Testis (tissue), 3 donors: ENCODE results near the gene DNAJC30. TPM values are rescaled to one million over a fixed set of nuclear protein-coding genes. Genes with fewer than 3 reads are reported as not detected.
"Not testable (repeated sequence)": the region's sequence is repeated elsewhere in the genome, so short reads cannot be mapped to it uniquely, and the experiment has no call there.

Source experiments
- DNase-seq: peaks from one replicate; pipeline ENCODE4 v3.0.0-alpha.2; 2019
- H3K27ac ChIP-seq, 2 donors: fragments of 200-600 bp; sonication (generic); one replicate each; pipeline ENCODE4 v1.5.1; 2019
- H3K27me3 ChIP-seq: fragments of 200-600 bp; sonication (generic); one replicate; pipeline ENCODE4 v1.5.1; 2019
- H3K36me3 ChIP-seq: fragments of 200-600 bp; sonication (generic); one replicate; pipeline ENCODE4 v1.5.1; 2017; ENCODE audit warnings: low read depth; ENCODE audit errors: missing control alignments
- H3K4me1 ChIP-seq: fragments of 200-600 bp; sonication (generic); one replicate; pipeline ENCODE4 v1.5.1; 2019
- H3K4me3 ChIP-seq, 2 donors: fragments of 200-600 bp; sonication (generic); one replicate each; pipeline ENCODE4 v1.5.1; 2017 to 2019
- H3K9me3 ChIP-seq: fragments of 200-600 bp; sonication (generic); one replicate; pipeline ENCODE4 v1.5.1; 2017
- CTCF ChIP-seq, 3 experiments: fragments of 450-650 bp in 2 of 3; fragments of 200-600 bp in 1 of 3; sonication (generic) in 1 of 3; IDR thresholded peaks; one replicate each; pipeline ENCODE4 v1.5.1; 2016 to 2019; ENCODE audit warnings: antibody characterized with exemption in 3 of 3, mild to moderate bottlenecking in 2 of 3, moderate library complexity in 1 of 3
- POLR2A ChIP-seq: fragments of 450-650 bp; IDR thresholded peaks from one replicate; pipeline ENCODE4 v1.6.1; 2017; ENCODE audit warnings: antibody characterized with exemption, mild to moderate bottlenecking, moderate library complexity
- WGBS, 2 donors: methylation state at CpG; one replicate each; pipeline ENCODE4 v1.1.5; 2018; 5-methylcytosine and 5-hydroxymethylcytosine counted together
- intact Hi-C: fragments of 100-400 bp; cut with DNase I; formaldehyde crosslinking; loops from one replicate; pipeline ENCODE4 v1.15.1; 2023; ENCODE audit warnings: low total_unique reads
- polyA plus RNA-seq: library from polyadenylated mRNA; stranded (reverse); fragments of 350-450 nt; fragmentation: Illumina TruSeq; extraction: RNeasy Lipid Tissue Mini Kit (QIAGEN cat#74804); gene quantifications from one replicate; pipeline ENCODE4 v1.2.3, GENCODE V29; 2014; ENCODE audit warnings: low read depth, low replicate concordance; ENCODE audit not compliant: insufficient read depth
- total RNA-seq, 2 donors: library from RNA; depleted of rRNA; stranded (reverse); fragments of >200 nt; gene quantifications; one replicate each; pipeline ENCODE4 v1.2.3, GENCODE V29; 2016

DNAJC30 gene
- total and polyA plus RNA-seq, 3 donors from 2014 or later, result 19.7 to 27.7 (median 25.0) TPM

DNA sequence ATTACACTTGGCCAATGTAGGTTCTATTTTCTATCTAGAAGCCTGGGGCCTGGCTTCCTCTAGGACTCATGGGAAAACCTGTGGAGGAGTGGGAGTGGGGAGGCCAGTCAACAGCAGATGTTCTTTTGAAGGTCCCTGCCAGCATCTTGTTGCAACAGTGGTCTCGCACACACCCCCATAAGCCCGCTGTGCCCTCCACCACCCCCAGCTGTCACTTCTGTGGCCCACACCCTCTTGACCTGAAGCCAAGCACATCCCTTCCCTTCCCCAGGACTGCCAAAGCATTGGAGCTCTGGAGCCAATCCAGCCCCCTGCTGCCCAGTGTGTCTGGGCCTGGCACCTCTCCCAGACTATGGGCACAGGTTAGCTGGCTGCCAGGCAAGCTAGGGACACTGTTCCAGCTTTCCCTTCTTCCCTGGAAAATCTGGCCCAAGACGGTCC, 38.1 kb upstream of the DNAJC30 start:
- Histone ChIP-seq H3K36me3 (no peaks in the 10 kb centered on the region), H3K4me1 (peaks cover 25% of the 10 kb centered on the region), H3K4me3 (no peak overlapping the region), H3K9me3 (no peaks in the 10 kb centered on the region), H3K27me3 (no peaks in the 10 kb centered on the region), H3K27ac (no peak overlapping the region)
- DNase-seq, result peak; percentile 91
- TF ChIP-seq CTCF (IDR thresholded peaks at IDR 0.05) (peak in 1 of 3 experiments; percentile 12), POLR2A (no peak)
- 54% methylated on average over 3 of the region's 3 CpGs; no CpG with 5 or more reads in 1 of the 2 donors for WGBS, 2 donors
- intact Hi-C loops, result no loop called here

DNA sequence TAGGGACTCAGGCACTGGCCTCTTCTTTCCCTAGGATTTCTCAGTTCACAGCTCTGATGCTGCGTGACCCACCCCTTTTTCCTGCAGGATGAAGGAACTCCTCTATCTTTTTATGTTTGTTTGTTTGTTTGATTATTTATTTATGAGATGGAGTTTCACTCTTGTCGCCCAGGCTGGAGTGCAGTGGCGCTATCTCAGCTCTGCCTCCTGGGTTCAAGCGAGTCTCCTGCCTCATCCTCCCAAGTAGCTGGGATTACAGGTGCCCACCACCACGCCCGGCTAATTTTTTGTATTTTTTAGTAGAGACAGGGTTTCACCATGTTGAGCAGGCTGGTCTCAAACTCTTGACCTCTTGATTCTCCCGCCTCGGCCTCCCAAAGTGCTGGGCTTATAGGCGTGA, 37.2 kb upstream of the DNAJC30 start:
- H3K4me1 ChIP-seq, result peaks cover 25% of the 10 kb centered on the region
- WGBS, 2 donors, result 82 to 97% methylated on average over 9 of the region's 9 CpGs
- intact Hi-C loops, H3K9me3 ChIP-seq, H3K27ac ChIP-seq, H3K27me3 ChIP-seq, H3K36me3 ChIP-seq, H3K4me3 ChIP-seq, DNase-seq: not testable (repeated sequence)

GRCh38 chr7:73719806-73720169, 36.5 kb upstream of the DNAJC30 start:
- H3K4me3 ChIP-seq, result peak overlapping the region; percentile 48 to 79
- H3K4me1 ChIP-seq, result peaks cover 25% of the 10 kb centered on the region
- H3K36me3 ChIP-seq, result no peaks in the 10 kb centered on the region
- TF ChIP-seq CTCF (IDR thresholded peaks at IDR 0.05) (no peak), POLR2A (no peak)
- H3K9me3 ChIP-seq, result no peaks in the 10 kb centered on the region
- 14 to 15% methylated on average over 6 of the region's 16 CpGs for WGBS, 2 donors
- no peak for DNase-seq
- intact Hi-C loops, result no loop called here
- no peaks in the 10 kb centered on the region for H3K27me3 ChIP-seq
- no peak overlapping the region for H3K27ac ChIP-seq

- Histone ChIP-seq H3K4me1 (peaks cover 25% of the 10 kb centered on the region), H3K27ac (no peak within 1 kb of the TSS), H3K9me3 (no peaks in the 10 kb centered on the region), H3K27me3 (no peaks in the 10 kb centered on the region), H3K36me3 (no peaks in the 10 kb centered on the region), H3K4me3 (peak within 1 kb of the TSS; percentile 74 to 79)
- DNase-seq, result peak; percentile 75
- 2% methylated on average over 49 of the region's 96 CpGs; no CpG with 5 or more reads in 1 of the 2 donors for WGBS, 2 donors
- intact Hi-C loops, result no loop called here
- TF ChIP-seq CTCF (IDR thresholded peaks at IDR 0.05), result no peak
- no peak for TF ChIP-seq POLR2A
These were observed 35.9 kb upstream of the DNAJC30 start, which contains the start of gene STX1A for GRCh38 chr7:73718905-73719805. STX1A (minus strand) TSS chr7:73719669; CDS start chr7:73719631, 38 bp downstream.

- H3K27ac ChIP-seq, result no peak overlapping the region
- WGBS, 2 donors, result 46 to 60% methylated on average over 1 to 9 of the region's 9 CpGs
- peaks cover 25% of the 10 kb centered on the region for H3K4me1 ChIP-seq
- H3K4me3 ChIP-seq, result peak overlapping the region in 1 of 2 donors; percentile 74
- H3K36me3 ChIP-seq, result no peaks in the 10 kb centered on the region
- no peak for DNase-seq
- H3K27me3 ChIP-seq, result no peaks in the 10 kb centered on the region
- TF ChIP-seq POLR2A (no peak), CTCF (IDR thresholded peaks at IDR 0.05) (no peak)
- intact Hi-C loops, result no loop called here
- no peaks in the 10 kb centered on the region for H3K9me3 ChIP-seq
These were observed 35.2 kb upstream of the DNAJC30 start for GRCh38 chr7:73718438-73718881.
